Peyer's patch (tissue), 4 donors: ENCODE data around the gene LZTS2. TPM values are rescaled to one million over a fixed set of nuclear protein-coding genes. Genes with fewer than 3 reads are reported as not detected.

ENCODE experiments used
- DNase-seq, 3 donors: peaks; one replicate each; pipeline ENCODE4 v3.0.0-alpha.2; 2017 to 2019
- H3K27ac ChIP-seq, 4 donors: fragments of 200-600 bp; sonication (generic); one replicate each; pipeline ENCODE4 v1.5.1; 2016 to 2019
- H3K27me3 ChIP-seq, 2 donors: fragments of 200-600 bp; sonication (generic); one replicate each; pipeline ENCODE4 v1.5.1; 2019
- H3K36me3 ChIP-seq, 3 donors: fragments of 200-600 bp; sonication (generic); one replicate each; pipeline ENCODE4 v1.5.1; 2016 to 2019
- H3K4me1 ChIP-seq, 4 donors: fragments of 200-600 bp; sonication (generic); one replicate each; pipeline ENCODE4 v1.5.1; 2016 to 2019
- H3K4me3 ChIP-seq, 4 donors: fragments of 200-600 bp; sonication (generic); 1 replicate in 3 of 4; 2 replicates in 1 of 4; pipeline ENCODE4 v1.5.1; 2016 to 2019; ENCODE audit warnings: mild to moderate bottlenecking in 1 of 4
- H3K9me3 ChIP-seq, 4 donors: fragments of 200-600 bp; sonication (generic); one replicate each; pipeline ENCODE4 v1.5.1; 2016 to 2019; ENCODE audit warnings: mild to moderate bottlenecking in 1 of 4
- POLR2A ChIP-seq, 2 donors: fragments of 450-650 bp; IDR thresholded peaks; one replicate each; pipeline ENCODE4 v1.5.1; 2017; ENCODE audit warnings: antibody characterized with exemption in 2 of 2, mild to moderate bottlenecking in 2 of 2, moderate library complexity in 2 of 2
- total RNA-seq, 4 donors: library from RNA; depleted of rRNA; stranded (reverse); fragments of >200 nt; gene quantifications; one replicate each; pipeline ENCODE4 v1.1.0, GENCODE V29; 2016
- TF ChIP-seq, protein P1 (sequence below), 6 experiments: fragments of 450-650 bp in 4 of 6; fragments of 200-600 bp in 2 of 6; sonication (generic) in 1 of 6; IDR thresholded peaks; one replicate each; pipeline ENCODE4 v1.5.1; 2017 to 2019; ENCODE audit warnings: antibody characterized with exemption in 6 of 6, mild to moderate bottlenecking in 3 of 6, moderate library complexity in 1 of 6

The LZTS2 gene
- total RNA-seq, 4 donors from 2014 or later: 28.0 to 57.4 (median 47.1) TPM

DNA sequence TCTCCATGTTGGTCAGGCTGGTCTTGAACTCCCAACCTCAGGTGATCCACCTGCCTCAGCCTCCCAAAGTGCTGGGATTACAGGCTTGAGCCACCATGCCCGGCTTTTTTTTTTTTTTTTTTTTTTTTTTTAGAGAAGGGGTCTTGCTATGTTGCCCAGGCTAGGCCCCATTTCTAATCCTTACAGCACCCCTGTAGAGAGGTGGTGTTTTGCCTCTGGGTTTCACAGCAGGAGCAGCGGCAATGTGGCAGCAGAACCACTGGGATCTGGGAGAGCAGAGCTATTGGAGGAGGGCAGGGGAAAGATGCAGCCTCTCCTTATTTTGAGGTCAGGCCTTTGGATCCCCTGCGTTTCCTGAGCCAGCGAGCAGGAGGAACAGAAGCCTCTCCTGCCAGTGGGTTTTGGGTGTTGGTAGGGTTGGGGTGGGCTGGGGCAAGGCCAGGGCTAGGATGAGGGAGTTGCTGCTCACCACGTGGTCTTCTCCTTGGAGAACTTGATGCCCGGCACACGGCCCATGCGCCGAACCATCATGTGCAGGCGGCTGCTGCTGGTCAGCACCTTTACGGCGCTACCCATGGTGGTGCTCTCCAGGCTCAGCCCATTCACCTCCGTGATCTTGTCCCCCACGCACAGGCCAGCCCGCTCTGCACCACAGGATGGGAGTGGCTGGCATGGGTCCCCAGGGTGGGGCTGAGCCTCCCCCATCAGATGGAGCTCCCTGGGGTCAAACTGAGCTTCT is 23.5 kb downstream of the LZTS2 start:
- Histone ChIP-seq H3K36me3 (no peaks in the 10 kb centered on the region), H3K4me1 (peaks cover 0 to 9% (median 7%) of the 10 kb centered on the region in 4 donors), H3K4me3 (no peak overlapping the region), H3K27me3 (no peaks in the 10 kb centered on the region), H3K9me3 (no peaks in the 10 kb centered on the region), H3K27ac (no peak overlapping the region)
- TF ChIP-seq, protein P1, sequence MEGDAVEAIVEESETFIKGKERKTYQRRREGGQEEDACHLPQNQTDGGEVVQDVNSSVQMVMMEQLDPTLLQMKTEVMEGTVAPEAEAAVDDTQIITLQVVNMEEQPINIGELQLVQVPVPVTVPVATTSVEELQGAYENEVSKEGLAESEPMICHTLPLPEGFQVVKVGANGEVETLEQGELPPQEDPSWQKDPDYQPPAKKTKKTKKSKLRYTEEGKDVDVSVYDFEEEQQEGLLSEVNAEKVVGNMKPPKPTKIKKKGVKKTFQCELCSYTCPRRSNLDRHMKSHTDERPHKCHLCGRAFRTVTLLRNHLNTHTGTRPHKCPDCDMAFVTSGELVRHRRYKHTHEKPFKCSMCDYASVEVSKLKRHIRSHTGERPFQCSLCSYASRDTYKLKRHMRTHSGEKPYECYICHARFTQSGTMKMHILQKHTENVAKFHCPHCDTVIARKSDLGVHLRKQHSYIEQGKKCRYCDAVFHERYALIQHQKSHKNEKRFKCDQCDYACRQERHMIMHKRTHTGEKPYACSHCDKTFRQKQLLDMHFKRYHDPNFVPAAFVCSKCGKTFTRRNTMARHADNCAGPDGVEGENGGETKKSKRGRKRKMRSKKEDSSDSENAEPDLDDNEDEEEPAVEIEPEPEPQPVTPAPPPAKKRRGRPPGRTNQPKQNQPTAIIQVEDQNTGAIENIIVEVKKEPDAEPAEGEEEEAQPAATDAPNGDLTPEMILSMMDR (IDR thresholded peaks at IDR 0.05): no peak
- no peak for TF ChIP-seq POLR2A (IDR thresholded peaks at IDR 0.05)
- DNase-seq: peak in 1 of 3 donors; percentile 26

DNA sequence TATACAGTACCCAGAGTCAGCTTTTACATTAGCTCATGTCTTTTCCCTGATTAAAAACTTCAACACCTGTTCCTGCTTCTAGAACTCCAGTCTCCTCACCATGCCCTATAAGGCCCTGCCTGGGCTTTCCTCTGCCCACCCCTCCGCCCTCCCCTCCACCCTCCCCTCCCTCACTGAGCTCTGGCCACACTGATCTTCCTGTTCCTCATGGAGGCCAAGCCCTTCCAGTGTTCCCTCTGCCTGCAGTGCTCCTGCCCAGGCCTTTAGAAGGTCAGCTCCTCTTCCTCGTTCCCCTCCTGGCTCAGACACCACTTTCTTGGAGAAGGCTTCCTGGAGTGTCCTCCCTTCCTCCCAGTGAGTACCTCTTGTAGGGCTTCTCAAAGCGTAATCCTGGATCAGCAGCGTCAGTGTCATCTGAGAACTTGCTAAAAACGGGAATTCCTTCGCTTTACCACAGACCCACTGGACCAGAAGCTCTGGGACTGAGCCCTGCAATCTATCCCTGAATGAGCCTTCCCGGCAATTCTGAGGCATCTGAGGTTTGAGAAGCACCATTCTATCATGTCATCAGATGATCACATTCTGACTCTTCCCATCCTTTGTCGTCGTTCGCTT is 27.6 kb downstream of the LZTS2 start:
- H3K27ac ChIP-seq: no peak overlapping the region
- DNase-seq: no peak
- H3K36me3 ChIP-seq: no peaks in the 10 kb centered on the region
- H3K27me3 ChIP-seq: no peaks in the 10 kb centered on the region
- no peak for TF ChIP-seq POLR2A (IDR thresholded peaks at IDR 0.05)
- TF ChIP-seq, protein P1 (IDR thresholded peaks at IDR 0.05): no peak
- no peaks in the 10 kb centered on the region for H3K9me3 ChIP-seq
- no peak overlapping the region for H3K4me3 ChIP-seq
- H3K4me1 ChIP-seq: peaks cover 0 to 7% (median 3%) of the 10 kb centered on the region in 4 donors

DNA sequence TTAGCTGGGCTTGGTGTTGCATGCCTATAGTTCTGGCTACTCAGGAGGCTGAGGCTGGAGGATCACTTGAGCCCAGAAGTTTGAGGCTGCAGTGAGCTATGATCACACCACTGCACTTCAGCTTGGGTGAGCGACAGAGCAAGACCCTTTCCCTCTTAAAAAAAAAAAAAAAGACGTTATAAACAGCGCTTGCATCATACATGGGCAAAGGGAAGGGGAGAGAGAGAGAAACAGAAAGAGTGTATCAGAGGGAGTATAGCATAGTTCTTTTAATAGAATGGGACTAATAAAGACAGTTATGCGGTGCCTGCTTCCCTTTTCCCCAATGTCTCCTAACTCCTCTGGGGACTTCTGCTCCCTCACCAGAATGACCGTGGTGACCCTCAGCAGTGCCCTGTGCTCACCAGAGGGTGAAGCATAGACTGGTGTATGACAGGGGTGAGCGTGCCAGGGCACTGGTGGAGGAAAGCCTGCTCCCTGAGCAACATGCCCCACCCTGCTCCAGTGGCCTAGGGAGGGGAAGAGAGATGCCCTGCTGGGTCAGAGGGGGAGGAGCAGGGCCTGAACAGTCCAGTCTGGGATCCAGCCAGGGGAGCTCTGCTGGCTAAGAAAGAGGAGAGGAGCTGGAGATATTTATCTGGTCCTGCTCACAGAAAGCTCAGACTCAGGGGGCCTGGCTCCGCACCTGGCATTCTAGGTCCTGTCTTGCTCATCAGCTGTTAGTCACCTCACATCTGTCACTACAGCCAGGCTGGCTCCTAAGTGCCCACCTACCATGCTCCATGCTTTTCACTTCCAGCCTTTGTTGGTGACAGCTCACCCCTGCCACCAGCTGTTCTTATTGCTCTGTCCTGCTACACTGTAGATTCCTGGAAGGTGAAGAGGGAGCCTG is 29.1 kb downstream of the LZTS2 start:
- Histone ChIP-seq H3K4me1 (peaks cover 0 to 16% (median 7%) of the 10 kb centered on the region in 4 donors), H3K27ac (no peak overlapping the region), H3K27me3 (no peaks in the 10 kb centered on the region), H3K4me3 (no peak overlapping the region), H3K9me3 (no peaks in the 10 kb centered on the region), H3K36me3 (no peaks in the 10 kb centered on the region)
- TF ChIP-seq, protein P1 (IDR thresholded peaks at IDR 0.05): no peak
- TF ChIP-seq POLR2A (IDR thresholded peaks at IDR 0.05): no peak
- DNase-seq: peak in 1 of 3 donors; percentile 51

DNA sequence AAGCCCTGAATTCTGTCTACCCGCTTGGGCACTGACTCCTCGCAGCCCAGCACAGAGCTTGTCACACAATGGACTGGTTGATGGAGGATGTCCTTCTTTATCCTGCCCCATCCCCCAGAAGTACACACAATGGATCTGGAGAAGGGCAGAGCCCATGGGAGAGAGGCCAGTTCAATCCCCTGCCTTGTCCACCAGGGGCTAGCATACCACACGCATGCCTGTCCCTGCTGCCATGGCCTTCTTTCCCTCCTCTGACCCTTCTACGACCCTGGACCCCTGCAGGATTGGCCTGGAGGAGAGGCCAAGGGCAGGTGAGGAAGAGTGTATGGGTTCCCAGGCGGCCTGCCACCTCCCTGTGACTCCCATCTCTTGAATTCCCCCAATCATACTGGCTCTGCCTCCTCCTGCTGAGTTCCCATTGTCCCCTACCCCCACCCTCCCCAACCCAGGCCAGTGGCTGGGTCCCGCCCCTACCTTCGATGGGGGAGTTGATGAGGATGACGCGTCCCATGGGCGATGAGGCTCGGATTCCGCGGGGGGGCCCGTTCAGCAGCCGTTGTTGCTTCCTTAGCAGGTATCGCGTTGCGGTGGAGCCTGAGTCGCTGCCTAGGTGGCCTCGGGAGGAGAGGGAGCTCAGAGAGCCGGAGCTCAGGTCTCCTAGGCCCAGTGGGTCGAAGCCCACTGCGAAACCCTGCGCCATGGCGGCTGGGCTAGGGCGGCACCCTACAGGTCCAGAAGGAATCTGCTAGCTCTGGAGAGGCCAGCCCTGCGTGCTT is 30.1 kb downstream of the LZTS2 start:
- TF ChIP-seq POLR2A (IDR thresholded peaks at IDR 0.05): no peak
- TF ChIP-seq, protein P1 (IDR thresholded peaks at IDR 0.05): peak in 1 of 6 experiments; percentile 8
- Histone ChIP-seq H3K27ac (no peak overlapping the region), H3K4me3 (peak overlapping the region in 2 of 4 donors; percentile 67 to 88), H3K36me3 (peaks cover 0 to 2% (median 0%) of the 10 kb centered on the region in 3 donors), H3K27me3 (no peaks in the 10 kb centered on the region), H3K9me3 (no peaks in the 10 kb centered on the region), H3K4me1 (peaks cover 0 to 17% (median 7%) of the 10 kb centered on the region in 4 donors)
- peak in 1 of 3 donors; percentile 50 for DNase-seq
